ENCODE measurements around the gene NGDN.
"Not testable (repeated sequence)": the region's sequence is repeated elsewhere in the genome, so short reads cannot be mapped to it uniquely, and the experiment has no call there.

The NGDN gene

DNA sequence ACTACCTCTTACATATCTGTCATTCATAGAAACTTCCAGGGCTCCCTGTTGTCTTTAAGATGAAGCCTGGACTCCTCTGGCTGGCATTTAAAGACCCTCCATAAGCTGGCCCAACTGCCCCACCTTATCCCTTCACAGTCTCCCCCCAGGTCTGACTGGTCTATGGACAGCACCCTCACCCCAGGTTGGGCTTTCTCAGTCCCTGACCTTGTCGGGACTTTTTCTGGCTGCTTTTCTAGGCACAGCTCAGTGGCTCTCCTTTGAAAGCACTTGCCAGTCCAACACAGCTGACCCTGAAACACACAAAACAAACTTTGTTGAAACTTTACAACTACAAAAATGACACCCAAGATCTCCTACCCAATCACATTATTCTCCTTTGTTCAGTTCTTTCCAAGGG lies 20.2 kb upstream of the NGDN start:
- no peak overlapping the region for H3K4me3 Mint-ChIP-seq
- H3K4me1 Mint-ChIP-seq: peaks cover 2% of the 10 kb centered on the region
- no peaks in the 10 kb centered on the region for H3K36me3 Mint-ChIP-seq (ENCODE audit: low read depth)
- H3K27ac Mint-ChIP-seq: no peak overlapping the region
- no peaks in the 10 kb centered on the region for H3K9me3 Mint-ChIP-seq
- H3K27me3 Mint-ChIP-seq (ENCODE audit: low read depth, poor library complexity): peaks cover 18% of the 10 kb centered on the region
- TF ChIP-seq, protein P1, sequence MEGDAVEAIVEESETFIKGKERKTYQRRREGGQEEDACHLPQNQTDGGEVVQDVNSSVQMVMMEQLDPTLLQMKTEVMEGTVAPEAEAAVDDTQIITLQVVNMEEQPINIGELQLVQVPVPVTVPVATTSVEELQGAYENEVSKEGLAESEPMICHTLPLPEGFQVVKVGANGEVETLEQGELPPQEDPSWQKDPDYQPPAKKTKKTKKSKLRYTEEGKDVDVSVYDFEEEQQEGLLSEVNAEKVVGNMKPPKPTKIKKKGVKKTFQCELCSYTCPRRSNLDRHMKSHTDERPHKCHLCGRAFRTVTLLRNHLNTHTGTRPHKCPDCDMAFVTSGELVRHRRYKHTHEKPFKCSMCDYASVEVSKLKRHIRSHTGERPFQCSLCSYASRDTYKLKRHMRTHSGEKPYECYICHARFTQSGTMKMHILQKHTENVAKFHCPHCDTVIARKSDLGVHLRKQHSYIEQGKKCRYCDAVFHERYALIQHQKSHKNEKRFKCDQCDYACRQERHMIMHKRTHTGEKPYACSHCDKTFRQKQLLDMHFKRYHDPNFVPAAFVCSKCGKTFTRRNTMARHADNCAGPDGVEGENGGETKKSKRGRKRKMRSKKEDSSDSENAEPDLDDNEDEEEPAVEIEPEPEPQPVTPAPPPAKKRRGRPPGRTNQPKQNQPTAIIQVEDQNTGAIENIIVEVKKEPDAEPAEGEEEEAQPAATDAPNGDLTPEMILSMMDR (IDR thresholded peaks at IDR 0.05): no peak
- DNase-seq: no peak

GRCh38 chr14:23450379-23450778 lies 19.1 kb upstream of the NGDN start:
- H3K27me3 Mint-ChIP-seq (ENCODE audit: low read depth, poor library complexity): peaks cover 19% of the 10 kb centered on the region
- no peak for DNase-seq
- TF ChIP-seq, protein P1 (IDR thresholded peaks at IDR 0.05): no peak
- H3K36me3 Mint-ChIP-seq (ENCODE audit: low read depth): no peaks in the 10 kb centered on the region
- H3K4me3 Mint-ChIP-seq: no peak overlapping the region
- H3K4me1 Mint-ChIP-seq: peaks cover 5% of the 10 kb centered on the region
- no peaks in the 10 kb centered on the region for H3K9me3 Mint-ChIP-seq
- no peak overlapping the region for H3K27ac Mint-ChIP-seq

DNA sequence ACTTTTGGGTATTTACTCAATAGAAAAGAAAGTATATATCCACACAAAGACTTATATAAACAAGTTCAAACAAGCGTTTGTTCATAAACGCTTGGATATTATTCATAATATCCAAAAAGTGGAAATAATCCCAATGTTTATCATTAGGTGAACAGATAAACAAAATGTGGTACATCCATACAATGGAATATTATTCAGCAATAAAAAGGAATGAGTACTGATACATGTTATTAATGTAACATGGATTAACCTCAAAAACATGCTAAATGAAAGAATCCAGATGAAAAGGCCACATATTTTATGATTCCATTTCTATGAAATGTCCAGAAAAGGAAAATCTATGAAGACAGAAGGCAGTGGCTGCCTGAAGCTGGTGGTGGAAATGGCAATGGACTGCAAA lies 17.3 kb upstream of the NGDN start:
- Mint-ChIP-seq H3K36me3 (ENCODE audit: low read depth) (no peaks in the 10 kb centered on the region), H3K9me3 (no peaks in the 10 kb centered on the region), H3K27me3 (ENCODE audit: low read depth, poor library complexity) (peaks cover 27% of the 10 kb centered on the region), H3K4me1 (peaks cover 5% of the 10 kb centered on the region), H3K4me3 (no peak overlapping the region), H3K27ac (no peak overlapping the region)
- no peak for DNase-seq
- TF ChIP-seq, protein P1 (IDR thresholded peaks at IDR 0.05): no peak

- H3K36me3 Mint-ChIP-seq (ENCODE audit: low read depth): no peaks in the 10 kb centered on the region
- no peaks in the 10 kb centered on the region for H3K9me3 Mint-ChIP-seq
- TF ChIP-seq, protein P1 (IDR thresholded peaks at IDR 0.05): no peak
- H3K4me1 Mint-ChIP-seq: peaks cover 5% of the 10 kb centered on the region
- no peak for DNase-seq
- H3K4me3 Mint-ChIP-seq: no peak overlapping the region
- H3K27me3 Mint-ChIP-seq (ENCODE audit: low read depth, poor library complexity): peaks cover 23% of the 10 kb centered on the region
- H3K27ac Mint-ChIP-seq: peak overlapping the region; percentile 6
Observed at GRCh38 chr14:23454445-23454856, 15.1 kb upstream of the NGDN start.

GRCh38 chr14:23456883-23457586 lies 12.5 kb upstream of the NGDN start:
- H3K4me3 Mint-ChIP-seq; H3K36me3 Mint-ChIP-seq (ENCODE audit: low read depth); DNase-seq; H3K4me1 Mint-ChIP-seq; H3K27ac Mint-ChIP-seq; H3K9me3 Mint-ChIP-seq: not testable (repeated sequence)
- peaks cover 34% of the 10 kb centered on the region for H3K27me3 Mint-ChIP-seq (ENCODE audit: low read depth, poor library complexity)

DNA sequence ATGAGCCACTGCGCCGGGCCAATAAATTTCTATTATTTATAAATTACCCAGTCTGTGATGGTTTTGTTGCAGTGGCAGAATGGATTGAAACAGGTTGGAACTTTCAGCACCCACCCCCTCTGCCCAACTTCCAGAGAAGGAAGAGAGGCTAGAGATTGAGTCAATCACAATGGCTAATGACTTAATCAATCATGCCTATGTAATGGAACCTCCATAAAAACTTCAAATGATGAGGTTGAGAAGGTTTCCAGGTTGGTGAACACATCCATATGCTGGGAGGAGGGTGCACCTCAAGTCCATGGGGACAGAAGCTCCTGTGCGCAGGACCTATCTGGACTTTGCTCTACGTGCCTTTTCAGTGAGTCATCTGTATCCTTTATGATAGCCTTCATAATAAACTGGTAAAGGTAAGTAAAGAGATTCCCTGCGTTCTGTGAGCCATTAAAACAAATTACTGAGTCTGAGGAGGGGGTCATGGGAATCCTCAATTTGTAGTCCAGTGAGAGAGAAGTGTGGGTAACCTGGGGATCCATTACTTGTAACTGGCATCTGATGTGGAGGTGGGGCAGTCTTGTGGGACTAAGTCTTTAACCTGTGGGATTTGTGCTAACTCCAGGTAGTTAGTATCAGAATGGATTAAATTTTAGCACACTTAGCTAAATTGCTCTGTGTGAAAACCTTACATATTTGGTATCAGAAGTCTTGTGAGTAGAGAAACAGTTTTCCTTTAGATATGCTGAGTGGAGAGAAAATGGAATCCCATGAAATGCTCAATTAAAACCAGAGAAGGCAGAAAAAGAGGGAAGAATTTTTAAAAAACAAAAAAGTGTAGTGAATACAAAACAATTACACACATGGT lies 11.7 kb upstream of the NGDN start:
- no peak overlapping the region for H3K27ac Mint-ChIP-seq

More for the DNA sequence above, 11.7 kb upstream of the NGDN start:
- Mint-ChIP-seq H3K27me3 (ENCODE audit: low read depth, poor library complexity) (peaks cover 34% of the 10 kb centered on the region), H3K36me3 (ENCODE audit: low read depth) (no peaks in the 10 kb centered on the region), H3K4me3 (no peak overlapping the region), H3K9me3 (peaks cover 8% of the 10 kb centered on the region), H3K4me1 (peaks cover 5% of the 10 kb centered on the region)
- DNase-seq: no peak
- TF ChIP-seq, protein P1 (IDR thresholded peaks at IDR 0.05): no peak

All from nephron progenitor cell (in vitro differentiated cells).